Activated T-helper 1 cell treated with Interleukin-2 at 50 U/mL for 16 hours (primary cell): ENCODE results near the gene DBP.
"Not testable (repeated sequence)": the region's sequence is repeated elsewhere in the genome, so short reads cannot be mapped to it uniquely, and the experiment has no call there.

Experiments used
- DNase-seq: peaks from one replicate; pipeline ENCODE4 v3.0.0-alpha.2; 2020; ENCODE audit warnings: low read depth

Gene DBP

GRCh38 chr19:48665786-48666185, 28.6 kb upstream of the DBP start:
- DNase-seq = no peak

- DNase-seq = no peak
These were observed 27.3 kb upstream of the DBP start for GRCh38 chr19:48664476-48664875.

- DNase-seq = no peak
These were observed 26.5 kb upstream of the DBP start for GRCh38 chr19:48663667-48664066.

GRCh38 chr19:48661711-48662090, 24.5 kb upstream of the DBP start:
- DNase-seq = no peak

DNA sequence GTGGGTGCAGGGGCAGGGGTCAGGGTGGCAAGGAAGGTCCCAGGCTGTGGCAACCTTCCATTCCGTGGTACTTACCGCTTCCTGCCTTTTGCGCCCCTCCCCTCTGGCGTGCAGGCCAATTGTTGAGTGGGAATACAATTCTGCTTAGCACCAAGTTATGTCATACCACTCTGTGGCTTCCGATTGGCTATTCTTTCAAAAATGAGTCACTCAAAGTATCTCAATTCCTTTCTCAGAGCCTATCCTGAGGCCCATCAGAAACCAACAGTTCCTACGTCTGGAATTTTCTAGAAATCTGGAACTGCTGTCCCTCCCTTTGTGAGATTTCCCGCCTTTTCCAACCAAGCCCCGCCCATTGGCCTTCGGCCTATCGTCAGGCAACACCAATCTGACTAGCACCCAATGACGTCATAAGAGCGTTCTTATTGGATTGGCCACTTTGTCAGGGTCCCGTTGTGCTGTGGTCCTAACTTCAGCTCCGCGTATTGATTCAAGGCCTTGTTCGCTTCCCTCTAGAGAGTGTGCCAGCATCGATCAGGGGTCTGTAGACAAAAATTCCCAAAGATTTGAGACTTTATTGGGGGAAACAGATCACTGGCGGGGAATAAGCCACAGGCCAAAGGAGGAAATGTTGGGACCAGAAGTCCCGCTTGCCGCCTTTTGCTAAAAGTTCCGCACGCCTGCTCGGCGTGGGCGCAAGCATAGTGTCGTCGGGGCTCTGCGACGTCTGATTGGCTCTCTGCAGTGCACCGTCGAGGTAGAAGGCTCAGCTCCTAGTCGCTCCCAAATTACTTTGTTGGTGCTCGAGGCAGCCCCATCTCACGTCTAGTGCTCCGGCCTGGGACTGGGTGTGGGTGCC, 23.9 kb upstream of the DBP start:
- peak; percentile 46 for DNase-seq

GRCh38 chr19:48659768-48660167, 22.6 kb upstream of the DBP start:
- no peak for DNase-seq

DNA sequence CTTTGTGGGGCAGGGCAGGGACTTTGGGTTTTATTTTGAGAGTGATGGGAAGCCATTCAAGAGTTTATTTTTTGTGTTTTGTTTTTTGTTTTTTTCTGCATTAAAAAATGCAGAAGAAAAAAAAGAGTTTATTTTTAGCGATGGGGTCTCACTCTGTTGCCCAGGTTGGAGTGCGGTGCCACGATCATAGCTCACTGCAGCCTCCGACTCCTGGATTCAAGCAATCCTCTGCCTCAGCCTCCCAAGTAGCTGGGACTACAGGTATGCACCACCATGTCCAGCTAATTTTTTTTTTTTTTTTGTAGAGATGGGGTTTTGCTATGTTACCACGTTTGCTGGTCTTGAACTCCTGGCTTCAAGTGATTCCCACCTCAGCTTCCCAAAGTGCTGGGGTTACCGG, 21.3 kb upstream of the DBP start:
- no peak for DNase-seq

DNA sequence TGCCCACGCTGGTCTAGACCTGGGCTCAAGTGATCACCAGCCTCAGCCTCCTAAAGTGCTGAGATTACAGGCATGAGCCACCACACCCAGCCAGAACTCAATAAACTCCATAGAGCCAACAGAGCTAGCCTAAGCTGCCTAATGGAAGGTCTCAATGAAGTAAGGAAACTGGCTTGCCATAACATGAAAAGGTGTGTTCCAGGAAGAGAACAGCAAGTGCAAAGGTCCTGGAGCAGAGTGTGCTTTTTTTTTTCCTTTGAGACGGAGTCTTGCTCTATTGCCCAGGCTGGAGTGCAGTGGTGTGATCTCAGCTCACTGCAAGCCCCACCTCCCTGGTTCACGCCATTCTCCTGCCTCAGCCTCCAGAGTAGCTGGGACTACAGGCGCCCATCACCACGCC, 20.6 kb upstream of the DBP start:
- not testable (repeated sequence) for DNase-seq

DNA sequence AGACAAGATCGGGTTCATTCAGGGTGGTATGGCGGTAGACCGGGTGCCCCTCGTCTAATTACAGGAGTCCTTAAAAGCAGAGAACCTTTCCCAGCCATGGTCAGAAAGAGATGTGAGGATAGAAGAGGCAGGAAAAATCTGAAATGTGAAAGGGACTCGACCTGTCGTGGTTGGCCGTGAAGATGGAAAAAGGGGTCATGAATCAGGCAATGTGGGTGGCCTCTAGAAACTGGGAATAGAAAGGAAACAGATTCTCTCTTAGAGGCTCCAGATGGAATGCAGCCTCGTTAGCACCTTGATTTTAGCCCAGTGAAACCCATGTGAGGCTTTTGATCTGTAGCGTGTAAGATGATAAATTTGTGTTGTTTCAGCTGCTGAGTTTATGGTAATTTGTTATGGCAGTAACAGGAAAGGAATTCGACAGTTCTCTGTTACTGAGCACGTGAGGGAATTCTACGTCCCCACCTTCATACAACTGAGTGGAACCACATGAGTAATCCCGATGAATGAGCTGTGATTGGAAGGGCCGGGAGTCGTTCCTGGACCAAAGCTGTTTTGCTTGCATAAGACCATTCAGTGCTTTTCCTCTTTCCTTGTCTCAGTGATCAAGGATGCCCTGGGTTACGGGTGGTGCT, 19.8 kb upstream of the DBP start:
- no peak for DNase-seq

- no peak for DNase-seq
These were observed 17.3 kb upstream of the DBP start for GRCh38 chr19:48654299-48655059.

DNA sequence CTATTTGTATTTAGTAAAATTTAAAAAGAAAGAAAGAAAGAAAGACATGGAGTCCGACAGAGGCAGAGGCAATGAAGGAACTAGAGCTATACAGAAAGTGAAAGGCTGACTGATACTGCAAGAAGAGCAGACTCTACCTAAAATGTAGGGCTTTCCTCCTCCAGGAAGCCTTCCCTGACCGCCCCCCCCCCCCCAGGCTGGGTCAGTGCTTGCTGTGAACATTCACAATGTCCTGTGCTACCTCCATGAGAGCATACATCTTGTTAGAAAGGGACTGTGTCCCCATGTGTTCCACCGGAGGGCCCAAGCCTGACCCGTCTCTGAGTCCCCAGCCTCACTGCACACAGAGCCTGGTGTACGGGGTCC, 14.5 kb upstream of the DBP start:
- no peak for DNase-seq

- DNase-seq = no peak
These were observed 13.9 kb upstream of the DBP start for GRCh38 chr19:48650974-48651682.

DNA sequence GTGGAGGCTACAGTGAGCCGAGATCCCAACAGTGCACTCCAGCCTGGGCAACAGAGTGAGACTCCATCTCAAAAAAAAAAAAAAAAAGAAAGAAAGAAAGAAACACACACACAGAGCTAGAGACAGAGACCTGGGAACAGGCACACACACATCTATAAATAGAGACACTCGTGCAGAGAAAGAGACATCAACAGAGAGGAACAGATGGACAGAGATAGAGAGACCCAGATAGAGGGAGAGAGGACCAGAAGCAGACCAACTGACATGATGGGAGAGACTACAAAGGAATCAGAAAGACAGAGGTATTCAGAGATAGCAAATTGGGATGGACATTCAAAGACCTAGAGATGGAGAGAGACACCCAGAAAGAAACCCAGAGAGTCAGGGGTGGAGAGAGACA, 11.0 kb upstream of the DBP start:
- DNase-seq = no peak

DNA sequence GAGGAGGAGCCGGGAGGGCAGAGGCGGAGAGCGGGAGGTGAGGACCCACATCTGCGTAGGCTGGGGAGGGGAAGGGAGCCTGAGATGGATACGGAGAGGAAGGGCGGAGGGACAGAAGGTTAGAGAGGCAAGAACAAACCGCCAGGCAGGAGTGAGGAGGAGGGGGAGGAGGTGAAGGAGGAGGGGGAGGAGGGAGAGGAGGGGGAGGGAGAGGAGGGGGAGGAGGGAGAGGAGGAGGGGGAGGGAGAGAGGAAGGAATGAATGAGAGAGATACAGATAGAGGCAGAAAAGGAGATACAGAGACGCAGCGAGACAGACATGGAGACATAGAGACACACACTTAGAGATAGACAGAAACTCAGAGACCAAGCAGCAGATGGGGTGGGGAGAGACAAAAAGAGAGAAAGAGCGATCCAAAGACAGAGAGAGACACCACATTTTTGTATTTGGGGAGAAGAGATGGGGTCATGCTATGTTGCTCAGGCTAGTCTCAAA, 9.6 kb upstream of the DBP start:
- DNase-seq = no peak

DNA sequence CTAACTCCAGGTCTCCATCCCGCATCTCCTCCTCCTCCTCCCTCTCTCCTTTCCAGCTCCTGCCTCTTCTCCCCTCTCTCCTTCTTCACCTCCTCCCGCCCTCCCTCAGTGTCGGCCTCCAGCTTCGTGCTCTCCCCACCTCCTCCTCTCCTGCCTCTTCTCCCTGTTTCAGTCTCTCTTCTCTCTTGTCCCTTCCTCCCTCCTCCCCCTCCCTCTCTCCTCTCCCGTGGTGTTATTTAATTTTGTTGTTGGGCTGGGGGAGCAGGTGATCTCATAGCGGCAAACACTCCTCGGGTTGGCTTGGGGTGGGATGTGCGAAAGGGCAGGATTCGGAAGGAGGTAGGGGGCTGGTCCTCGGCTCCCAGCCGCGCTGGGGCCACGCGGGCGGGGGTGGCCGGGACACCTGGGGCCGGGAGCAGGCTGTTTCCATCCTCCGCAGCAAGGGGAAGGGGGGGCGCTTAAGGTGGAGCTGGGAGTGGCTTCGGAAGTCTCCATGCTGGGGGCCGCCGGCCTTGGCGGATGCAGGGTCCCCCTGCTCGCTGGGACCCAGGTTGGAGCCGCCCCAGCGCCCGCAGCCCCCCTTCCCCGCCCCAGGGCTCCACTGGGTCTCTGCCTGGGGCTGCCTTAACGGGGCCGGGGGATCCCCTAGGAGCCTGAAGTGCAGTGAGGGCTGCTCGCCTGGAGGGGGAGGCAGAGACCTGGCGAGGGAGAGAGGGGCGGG, 9.0 kb upstream of the DBP start, which contains the start of gene CA11:
Gene CA11 (minus strand): TSS at position 187 of the 721 bp plus-strand sequence. CDS start 555 bp downstream, outside the sequence.
- DNase-seq = peak; percentile 88

GRCh38 chr19:48645620-48646000, 8.4 kb upstream of the DBP start:
- DNase-seq = no peak

GRCh38 chr19:48644839-48645619, 7.8 kb upstream of the DBP start:
- DNase-seq = peak; percentile 53

DNA sequence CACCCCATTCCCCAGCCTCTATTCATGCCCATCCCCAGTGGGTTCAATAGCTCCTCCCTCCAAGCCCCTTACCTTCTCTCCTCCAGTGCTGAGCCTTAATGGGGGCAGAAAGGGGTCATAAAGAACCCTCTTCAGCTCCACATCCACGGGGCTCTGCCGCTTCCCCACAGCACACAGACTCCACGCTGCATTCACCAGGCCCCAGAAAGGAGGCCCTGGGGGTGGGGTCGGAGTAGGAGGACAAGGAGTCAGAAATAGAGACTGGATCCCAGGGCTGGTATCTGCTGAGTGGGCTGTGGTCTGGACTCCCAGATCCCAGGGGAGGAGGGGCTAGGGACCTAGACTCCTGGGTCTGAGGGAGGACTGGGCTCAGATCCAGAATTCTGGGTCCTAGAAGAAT, 7.2 kb upstream of the DBP start:
- no peak for DNase-seq

GRCh38 chr19:48642862-48643261, 5.7 kb upstream of the DBP start:
- no peak for DNase-seq

GRCh38 chr19:48641850-48642249, 4.7 kb upstream of the DBP start:
- DNase-seq = no peak
